Measurements from ENCODE around the gene DCPS.

The DCPS gene

DNA sequence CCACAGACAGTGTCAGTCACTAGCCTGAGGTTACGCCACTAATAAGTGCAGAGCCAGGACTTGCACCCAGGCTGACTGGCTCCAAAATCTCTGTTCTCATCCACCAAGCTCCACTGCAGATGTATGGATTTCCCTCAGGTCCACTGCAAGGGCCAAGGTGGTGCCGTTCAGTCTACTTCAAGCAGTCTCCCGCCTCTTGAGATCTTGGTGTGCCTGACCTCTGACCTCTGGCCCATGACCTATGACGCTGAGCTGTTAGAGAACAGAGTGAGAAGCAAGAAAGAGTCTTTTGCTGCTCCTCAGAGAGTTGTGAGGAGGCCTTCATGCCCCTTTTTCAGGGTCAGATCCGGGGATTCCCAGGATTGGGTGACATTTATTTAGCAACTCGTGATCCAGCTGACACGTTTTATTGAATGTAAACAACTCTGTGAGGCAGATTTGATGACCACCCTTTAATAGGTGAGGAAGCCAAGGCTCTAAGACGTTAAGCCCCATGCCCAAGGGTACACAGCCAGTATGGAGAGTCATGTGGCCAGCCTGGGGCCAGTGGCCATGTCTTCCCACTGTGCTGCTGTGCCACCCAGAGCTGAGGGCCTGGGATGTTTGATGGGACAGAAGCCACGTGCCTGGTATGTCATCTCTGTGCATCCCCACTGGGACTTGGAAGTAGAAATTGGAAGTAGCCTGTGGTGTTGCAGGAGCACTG lies 25.2 kb downstream of the DCPS start:
- no peak for DNase-seq (ENCODE audit: low spot score)

DNA sequence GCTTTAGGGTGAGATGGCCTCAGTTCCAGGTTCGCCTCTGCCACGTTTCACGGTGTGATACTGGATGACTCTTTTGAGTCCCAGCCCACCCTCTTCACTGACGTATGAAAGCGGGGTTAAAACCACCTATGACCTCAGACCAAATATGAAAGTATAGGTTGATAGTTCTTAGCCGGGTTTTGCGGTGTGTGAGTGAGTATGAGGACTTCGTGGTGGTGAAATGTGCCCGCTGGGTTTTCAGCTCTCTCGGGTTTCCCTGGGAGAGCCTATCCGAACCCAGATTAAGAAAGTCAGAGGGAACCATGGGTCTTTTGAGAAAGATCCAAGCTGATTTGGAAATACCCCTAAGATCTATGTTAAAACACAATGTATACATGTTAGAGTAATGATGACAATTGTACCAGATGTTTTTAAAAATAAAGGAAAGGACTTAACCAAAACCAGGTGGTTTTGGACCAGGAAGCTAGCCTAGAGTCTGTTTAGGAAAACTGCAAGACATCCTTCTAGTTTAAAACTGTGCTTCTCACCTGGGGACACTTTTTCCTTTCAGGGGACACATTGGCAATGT lies 25.9 kb downstream of the DCPS start:
- no peak for DNase-seq (ENCODE audit: low spot score)

DNA sequence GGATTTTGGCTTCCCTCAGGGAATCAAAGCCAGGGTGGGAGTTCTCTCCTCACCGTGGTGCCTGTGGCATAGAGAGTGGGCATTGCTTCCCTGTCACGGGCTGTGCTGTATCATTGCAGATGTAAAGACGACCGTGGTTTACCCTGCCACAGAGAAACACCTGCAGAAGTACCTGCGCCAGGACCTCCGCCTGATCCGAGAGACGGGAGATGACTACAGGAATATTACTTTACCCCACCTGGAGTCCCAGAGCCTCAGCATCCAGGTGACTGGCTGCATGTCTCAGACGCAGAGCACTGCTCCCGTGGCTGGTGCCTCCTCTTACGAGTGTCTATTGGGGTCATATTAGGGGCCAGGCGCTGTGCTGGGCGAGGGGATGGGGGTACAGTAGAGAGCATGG lies 27.4 kb downstream of the DCPS start:
- DNase-seq (ENCODE audit: low spot score) = no peak

DNA sequence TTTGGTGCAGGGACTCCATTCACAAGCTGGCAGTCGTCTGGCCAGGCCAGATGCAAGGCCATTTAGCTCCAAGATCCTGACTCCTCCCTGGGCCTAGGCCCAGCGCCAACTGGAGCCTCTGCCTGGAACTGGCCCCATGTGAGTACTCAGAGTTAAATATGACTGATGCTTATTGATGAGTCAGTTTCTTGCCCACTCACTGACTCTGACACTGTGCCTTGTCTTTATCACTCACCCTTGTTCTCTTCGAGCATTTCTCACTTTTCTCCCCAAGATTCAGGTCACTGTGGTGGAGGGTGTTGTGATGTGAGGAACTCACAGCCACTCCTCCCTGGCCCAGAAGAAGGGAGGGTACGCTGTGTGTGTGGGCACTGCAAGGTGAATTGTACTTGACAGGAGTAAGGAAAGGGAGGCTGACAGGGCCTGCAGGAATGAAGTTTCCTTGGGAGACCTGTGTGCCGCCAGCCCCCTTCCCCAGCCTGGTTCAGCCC lies 28.4 kb downstream of the DCPS start:
- no peak for DNase-seq (ENCODE audit: low spot score)

DNA sequence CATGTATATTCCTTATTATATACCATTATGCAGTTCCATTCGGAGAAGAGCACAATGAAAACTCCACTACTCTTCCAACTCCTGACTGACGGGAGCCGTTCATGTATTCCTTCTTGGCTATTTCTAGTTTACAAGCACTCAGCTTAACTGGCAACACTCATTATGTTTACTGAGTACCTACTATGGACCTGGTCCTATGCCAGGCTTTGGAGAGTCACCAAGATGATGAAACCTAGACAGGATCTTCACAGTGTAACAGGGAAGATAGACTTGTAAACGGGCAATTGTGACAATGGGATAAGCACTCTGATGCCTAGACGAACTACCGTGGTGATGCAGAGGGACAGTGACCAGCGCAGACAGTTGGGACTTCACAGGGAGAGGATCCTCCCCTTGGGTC lies 29.3 kb downstream of the DCPS start:
- no peak for DNase-seq (ENCODE audit: low spot score)

DNA sequence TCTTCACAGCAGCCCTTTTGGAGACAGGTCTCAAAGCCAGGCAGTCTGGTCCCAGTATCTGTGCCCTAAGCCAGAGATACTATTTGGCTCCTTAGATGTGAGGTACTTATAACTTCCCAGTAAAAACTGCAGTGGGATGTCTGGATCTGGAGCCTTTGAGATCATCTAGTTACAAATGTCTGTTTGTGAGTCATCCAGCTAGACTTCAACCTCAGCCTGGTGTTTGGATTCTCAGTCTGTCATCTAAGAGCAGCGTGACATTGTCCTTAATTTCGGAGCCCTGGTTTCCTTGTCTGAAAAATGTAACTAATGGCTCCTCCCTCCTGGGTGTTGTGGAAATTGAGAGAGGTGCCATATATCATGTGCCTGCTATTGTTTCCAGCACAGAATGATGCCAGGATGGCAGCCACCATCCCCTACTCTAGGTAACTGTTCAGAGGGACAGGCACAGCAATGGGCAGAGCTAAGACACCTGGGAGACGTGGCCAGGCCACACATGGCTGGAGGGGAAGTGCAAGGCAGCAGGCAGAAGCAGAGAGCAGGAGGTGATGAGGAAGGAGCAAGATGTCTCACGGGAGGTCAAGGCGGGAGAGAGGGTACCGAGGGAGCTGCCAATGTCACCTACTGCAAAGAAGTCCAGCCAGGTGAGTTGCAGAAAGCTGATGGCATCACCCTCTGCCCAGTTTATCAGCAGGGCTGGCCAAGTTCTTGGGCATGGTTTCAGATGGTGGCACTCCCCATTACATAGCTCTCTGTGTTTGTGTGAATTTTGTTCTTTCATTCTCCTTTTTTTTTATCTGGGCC lies 31.0 kb downstream of the DCPS start:
- no peak for DNase-seq (ENCODE audit: low spot score)

DNA sequence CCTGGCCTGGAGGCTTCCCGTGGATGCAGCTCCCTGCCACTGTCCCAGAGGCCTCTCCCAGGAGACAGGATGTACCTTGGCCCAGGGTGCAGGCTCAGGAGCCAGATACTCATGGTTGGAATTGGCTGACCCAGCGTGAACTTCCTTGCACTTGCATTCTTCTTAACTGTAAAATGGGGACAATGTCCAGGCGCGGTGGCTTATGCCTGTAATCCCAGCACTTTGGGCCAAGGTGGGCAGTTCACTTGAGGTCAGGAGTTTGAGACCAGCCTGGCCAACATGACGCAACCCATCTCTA lies 31.6 kb downstream of the DCPS start:
- DNase-seq (ENCODE audit: low spot score) = no peak

DNA sequence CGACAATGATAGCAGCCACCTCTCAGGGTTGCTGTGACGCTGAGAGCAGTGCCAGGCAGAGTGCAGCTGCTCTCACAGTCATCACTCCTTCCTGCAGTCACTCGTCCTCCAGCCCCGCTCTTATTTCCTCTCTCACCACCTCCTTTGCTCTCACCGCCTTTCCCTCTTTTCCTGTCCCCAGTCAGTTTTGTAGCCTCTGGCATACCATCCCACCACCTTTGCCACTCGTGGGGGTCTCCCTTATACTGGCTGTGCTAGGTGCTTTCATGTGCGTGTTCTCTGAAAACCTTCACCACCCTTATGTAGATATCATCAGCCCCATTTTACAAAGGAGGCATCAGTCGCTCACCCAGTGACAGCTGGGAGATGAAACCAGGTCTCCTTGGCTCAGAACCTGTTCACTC lies 32.3 kb downstream of the DCPS start:
- no peak for DNase-seq (ENCODE audit: low spot score)

DNA sequence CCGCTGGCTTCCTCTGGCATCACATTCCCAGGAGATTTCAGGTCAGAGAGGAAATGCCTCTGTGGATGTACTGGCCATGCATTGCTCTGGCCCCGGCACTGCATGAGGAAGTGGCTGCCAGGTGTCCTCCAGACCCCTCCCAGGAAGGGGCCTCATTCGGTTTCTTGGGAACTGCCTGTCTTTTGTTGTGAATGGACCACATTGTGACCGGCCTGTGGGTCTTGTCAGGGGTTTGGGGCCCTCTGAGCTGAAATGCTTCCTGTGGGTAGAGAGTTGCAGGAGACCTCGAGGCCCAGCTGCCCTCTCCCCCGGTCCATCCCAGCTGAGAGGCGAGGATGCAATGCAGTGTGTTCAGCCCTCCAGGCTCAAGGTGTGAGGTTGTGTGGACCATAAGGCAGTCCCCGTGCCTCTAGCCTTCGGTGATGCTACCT lies 32.8 kb downstream of the DCPS start:
- DNase-seq (ENCODE audit: low spot score) = no peak

DNA sequence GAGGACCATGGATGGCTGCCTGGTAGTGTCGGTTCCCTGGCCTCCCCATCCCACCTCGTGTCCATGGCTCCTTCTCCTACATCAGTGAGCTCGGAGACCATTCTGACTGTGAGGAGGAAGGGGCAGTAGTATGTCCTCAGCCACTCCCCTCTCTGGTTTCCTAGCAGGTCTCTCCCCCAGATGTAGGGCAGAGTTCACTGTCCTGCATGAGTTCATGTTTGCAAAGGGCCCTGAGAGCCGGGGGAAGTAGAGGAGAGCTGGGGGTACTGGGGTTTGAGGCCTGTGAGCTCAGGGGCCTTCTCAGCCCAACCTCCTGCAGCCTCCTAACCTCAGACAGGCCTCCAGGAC lies 33.2 kb downstream of the DCPS start:
- no peak for DNase-seq (ENCODE audit: low spot score)

DNA sequence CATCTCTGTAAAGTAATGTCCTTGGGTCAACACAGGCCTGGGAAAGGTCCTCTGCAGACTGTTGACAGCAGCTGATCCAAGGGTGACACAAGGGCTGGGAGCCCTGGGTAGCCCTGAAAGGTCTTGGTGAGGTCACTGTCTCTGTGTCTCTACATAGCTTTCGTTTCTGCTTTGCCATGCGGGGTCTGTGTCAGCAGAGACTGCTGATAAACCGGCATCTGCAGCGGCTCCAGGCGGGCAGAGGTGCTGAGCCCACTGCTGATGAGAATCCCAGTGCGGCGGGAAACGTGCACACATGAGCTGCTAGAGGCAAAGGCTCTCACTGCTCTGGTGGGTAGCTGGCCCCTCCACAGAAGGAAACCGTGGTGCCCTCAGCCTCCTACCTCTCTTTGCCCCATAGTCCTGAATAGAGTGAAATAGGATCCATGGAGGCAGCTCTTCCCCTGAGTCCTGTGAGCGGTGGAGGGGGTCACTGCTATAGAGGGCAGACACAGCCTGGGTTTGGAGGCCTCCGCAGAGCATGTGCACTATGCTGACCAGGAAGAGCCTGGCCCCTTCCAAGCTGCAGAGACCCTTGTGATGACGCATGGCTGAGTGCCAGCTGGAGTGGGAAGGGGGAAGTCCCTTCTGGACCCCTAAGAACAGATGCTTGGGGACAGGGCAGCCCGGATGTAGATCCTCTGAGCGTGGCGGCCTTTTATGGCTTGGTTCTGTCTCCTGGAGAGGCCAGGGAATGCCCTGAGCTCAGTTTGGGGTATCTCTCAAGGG lies 33.8 kb downstream of the DCPS start:
- no peak for DNase-seq (ENCODE audit: low spot score)

DNA sequence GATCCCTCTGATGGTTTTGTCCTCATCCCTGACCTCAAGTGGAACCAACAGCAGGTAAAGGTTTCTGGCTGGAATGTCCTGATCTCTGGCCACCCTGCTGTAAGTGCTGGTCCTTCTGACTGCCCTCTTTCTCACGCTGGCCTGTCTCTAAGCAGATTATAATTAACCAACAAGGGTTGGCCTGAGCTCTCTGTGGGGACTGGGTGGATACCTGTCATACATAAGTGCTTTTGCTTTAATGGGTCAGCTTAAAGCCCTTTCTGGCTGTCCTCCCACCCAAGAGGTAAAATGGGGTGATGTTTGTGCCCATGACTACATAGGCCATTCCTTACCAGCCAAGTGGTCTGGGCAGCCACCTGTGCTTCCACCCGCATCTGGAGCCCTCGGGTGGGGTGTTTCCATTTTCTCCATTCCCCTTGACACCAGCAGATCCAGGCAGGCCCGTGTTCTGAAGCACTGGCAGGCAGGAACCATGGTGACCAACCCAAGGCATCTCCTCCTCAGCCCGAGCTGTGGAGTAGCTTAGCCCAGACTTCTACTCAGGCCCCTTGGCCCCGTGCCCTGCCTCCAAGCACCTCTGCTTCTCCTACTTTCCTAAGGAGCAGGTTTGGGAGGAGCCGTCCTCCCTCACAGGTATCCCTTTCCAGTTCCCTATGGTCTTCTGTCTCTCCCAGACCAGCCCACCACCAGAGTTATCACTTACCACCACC lies 34.6 kb downstream of the DCPS start:
- DNase-seq (ENCODE audit: low spot score) = no peak

DNA sequence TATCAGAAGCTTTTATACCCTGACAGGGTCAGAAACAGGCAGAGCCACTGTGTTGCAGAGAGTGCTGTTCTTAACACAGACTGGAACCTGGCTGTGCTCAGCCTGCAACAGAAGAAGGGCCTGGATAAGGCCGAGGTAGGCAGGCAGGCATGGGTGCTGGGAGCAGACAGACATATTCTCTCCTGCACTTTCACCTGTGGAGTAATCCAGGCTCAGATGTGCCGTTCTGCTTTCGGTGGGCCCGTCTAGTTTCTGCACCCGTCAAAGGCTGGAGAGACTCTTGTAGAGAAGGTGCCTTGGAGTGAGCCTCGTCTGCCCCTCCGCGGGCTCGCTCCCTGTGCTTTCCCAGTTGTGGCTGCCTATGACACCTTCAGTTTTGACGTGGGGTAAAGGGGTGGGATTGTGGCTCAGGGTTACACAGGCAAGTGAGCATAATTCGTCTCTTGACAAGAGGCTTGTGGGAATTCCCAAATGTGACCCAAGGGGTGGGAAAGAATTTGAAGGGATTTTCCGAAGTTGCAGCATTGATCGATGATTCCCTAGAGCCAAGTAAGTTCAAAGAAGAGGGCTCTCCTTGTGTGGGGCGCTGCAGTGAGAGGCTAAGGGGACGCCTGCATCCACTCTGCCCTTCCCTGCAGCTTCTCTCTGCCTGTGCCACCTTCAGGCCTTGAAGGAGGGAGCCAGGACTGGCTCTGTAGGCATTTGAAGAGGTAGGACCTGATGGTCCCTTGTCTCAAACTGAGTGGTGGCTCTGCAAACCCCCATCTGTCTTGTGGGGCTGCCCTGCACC lies 35.4 kb downstream of the DCPS start:
- DNase-seq (ENCODE audit: low spot score) = no peak

DNA sequence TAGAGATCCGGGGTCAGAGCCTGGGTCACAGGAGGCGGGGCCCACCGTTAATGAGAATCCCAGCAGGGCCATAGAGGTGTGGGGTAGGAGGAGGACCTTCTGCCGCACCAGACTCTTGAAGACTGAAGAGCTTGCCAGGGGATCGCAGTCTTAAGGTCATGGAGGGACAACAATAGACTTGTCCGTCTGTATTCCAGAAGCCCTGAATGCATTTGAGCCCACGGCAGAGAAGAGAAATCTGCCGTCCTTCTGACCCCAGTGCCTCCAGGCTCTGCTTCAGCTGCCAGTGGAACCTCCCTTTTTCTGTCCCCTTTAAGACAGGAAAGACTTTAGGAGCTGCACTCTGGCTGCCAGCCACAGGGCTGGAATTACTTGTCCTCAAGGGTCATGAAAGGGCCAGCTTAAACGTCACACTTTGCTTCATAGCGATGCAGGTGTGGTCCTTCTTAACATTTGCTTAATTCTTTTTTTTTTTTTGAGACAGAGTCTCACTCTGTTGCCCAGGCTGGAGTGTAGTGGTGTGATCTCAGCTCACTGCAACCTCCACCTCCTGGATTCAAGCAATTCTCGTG lies 36.1 kb downstream of the DCPS start:
- DNase-seq (ENCODE audit: low spot score) = no peak

DNA sequence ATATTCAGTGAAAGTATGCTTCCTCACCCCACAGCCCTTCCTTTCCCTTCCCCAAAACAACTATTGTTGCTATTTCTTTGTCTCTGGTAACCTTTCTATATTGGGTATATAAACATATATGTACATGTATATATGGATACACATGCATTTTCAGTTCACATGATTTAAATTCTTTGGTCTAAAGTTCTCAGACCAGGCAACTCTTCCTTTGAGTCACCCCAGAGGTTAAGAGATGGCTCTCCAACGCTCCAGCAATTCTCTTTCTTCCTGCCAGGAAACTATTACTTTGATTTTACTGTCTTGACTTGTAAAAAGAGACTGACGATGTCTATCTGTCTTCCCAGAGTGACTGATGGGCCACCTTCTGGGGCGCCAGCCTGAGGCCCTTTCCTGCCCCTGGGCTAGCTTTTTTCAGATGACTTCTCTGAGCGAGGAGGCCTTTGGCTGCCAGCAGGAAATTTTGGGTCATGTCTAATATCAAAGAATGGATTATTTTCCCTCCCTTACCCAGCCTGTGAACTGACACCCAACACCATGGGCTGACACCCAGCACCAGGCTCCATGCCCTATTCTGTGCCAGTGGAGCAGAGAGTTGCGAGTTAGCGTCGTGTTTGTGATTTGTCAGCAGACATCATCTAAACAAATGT lies 37.2 kb downstream of the DCPS start:
- DNase-seq (ENCODE audit: low spot score) = no peak

DNA sequence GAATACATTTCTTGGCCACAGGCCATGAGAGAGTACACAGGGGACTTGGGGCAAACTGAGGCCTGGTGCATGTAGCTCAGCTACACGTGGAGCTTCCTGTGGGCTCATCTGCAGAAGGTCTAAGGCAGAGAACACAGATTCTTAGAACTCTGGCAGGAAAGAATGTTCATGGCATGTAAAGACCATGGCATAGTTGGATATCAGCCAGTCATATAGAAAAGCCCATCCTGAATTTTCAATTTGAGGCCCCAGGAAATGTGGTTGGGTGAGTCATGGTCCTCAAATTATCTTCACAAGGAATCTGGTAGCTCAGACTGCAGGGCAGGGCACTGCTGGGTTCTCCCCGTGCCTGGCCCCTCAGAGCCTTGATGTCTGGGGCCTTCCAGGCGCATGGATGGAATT lies 37.9 kb downstream of the DCPS start:
- DNase-seq (ENCODE audit: low spot score) = no peak

DNA sequence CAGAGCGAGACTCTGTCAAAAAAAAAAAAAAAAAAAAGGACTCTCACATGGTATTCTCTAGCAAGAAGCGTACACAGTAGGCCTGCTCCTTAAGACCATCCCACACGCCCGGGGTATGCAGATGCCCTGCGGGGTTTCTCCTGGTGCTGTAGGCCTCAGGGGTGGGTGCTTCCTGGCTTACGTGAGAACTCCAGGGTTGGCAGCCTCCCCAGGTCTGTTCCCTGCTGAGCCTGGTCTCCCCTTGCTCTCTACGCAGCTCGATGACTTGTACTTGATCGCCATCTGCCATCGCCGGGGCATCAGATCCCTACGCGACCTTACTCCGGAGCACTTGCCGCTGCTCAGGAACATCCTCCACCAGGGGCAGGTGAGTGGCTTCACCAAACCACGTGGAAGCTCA lies 39.2 kb downstream of the DCPS start:
- no peak for DNase-seq (ENCODE audit: low spot score)

DNA sequence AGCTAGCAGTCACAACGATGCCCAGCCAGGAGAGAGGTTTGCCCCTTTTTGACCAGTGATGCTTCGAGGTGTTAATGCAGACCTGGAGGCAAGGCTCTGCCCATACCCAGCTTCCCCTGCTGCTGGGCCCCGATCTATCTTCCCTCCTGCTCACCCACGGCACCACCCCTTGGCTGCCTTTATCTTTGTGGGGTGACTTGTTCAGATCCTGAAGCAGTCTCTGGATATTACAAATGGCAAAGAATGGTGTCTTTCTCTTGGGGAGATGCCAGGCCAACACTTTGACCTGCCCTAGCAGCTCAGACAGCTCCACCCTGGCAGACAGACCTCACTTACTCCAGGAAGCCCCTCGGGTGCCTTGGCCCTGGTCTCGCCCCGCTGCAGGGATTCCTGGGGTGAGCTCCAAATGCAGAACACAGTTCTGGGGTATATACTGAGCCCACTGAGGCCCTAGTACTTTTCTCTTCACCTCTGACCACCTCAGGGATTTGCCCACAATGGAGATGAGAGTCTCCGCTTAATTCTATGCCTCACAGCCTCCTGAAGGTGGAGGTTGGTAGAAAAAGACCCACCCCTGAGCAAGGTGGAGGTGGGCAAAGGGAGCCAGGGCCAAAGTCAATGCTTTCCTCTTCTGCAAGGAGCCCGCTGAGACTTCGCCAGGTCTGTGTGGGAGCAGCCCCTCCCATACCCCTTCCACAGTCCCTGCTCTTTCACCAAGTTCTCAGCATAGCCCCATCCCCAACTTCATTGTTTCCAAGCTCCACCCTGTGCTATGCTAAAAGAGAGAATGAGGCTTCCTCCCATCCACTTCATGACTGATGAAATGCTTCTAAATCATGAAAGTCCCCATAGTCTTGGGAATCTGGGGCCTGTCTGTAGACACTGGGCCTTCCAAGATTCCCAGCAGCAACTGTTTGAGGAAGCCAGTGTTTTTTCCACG lies 40.6 kb downstream of the DCPS start:
- DNase-seq (ENCODE audit: low spot score) = no peak

DNA sequence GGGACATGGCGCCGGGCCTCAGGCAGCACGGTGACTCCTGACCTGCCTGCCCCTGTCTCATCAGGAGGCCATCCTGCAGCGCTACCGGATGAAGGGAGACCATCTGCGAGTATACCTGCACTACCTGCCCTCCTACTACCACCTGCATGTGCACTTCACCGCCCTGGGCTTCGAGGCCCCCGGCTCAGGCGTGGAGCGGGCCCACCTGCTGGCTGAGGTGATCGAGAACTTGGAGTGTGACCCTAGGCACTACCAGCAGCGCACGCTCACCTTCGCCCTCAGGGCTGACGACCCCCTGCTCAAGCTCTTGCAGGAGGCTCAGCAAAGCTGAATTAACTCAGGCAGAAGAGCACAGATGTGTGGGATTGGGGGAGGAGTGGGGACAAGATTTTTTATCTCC lies 41.4 kb downstream of the DCPS start:
- DNase-seq (ENCODE audit: low spot score) = no peak
